Peyer's patch (tissue), 4 donors: ENCODE results near the gene AQP12B.
"Not testable (repeated sequence)": the region's sequence is repeated elsewhere in the genome, so short reads cannot be mapped to it uniquely, and the experiment has no call there.

Source experiments
- CTCF ChIP-seq, 6 experiments: fragments of 450-650 bp in 4 of 6; fragments of 200-600 bp in 2 of 6; sonication (generic) in 1 of 6; IDR thresholded peaks; one replicate each; pipeline ENCODE4 v1.5.1; 2017 to 2019; ENCODE audit warnings: antibody characterized with exemption in 6 of 6, mild to moderate bottlenecking in 3 of 6, moderate library complexity in 1 of 6
- POLR2A ChIP-seq, 2 donors: fragments of 450-650 bp; IDR thresholded peaks; one replicate each; pipeline ENCODE4 v1.5.1; 2017; ENCODE audit warnings: antibody characterized with exemption in 2 of 2, mild to moderate bottlenecking in 2 of 2, moderate library complexity in 2 of 2

GRCh38 chr2:240683980-240684728 is 1.5 kb upstream of the AQP12B start:
- not testable (repeated sequence) for TF ChIP-seq CTCF, POLR2A (IDR thresholded peaks at IDR 0.05)
